C4-2B (cell line): ENCODE data around the gene DIS3L.

Experiments
- CTCF ChIP-seq: fragments of 450-650 bp; conservative IDR thresholded peaks from 2 replicates; pipeline ENCODE4 v1.5.1; 2017; ENCODE audit warnings: mild to moderate bottlenecking
- ZFX ChIP-seq: fragments of 450-650 bp; IDR thresholded peaks from 2 replicates; pipeline ENCODE4 v1.6.1; 2017

DNA sequence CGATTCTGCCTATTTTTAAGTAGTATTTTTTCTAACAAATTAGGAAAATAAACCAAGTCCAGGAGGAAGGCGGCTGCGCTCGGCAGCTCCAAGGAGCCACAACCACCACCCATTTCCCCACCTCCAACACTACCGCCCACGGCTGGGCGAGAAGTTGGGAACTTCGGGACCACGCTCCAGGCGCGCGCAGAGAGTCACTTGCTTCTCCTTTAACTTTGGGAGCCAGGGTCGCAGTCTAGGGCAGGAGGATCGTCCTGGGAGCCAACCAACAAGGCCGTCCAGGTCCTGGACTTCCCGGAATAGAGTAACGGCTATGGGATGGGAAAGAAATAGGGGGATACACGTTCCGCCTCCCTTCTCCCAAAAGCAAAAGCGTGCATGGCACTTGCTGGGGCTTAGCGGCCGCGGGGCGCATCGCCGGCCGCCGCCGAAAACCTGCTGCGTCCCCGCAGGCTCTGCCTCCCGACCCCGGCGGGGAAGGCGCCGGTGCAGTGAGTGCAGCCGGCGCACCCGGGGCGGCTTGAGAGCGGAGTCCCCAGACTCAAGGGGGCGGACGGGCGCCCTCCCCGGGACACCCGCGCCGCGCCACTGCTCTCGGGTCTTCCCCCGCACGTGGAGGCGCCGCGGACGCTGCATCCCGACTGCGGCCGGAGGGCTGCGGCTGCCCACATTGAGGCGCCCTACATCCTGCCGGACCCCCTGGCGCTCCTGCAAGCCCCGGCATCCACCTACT, 40.5 kb upstream of the DIS3L start:
- peak; percentile 62 for TF ChIP-seq CTCF
- no peak for TF ChIP-seq ZFX
